ENCODE measurements around the gene FBXO31.
"Not testable (repeated sequence)": the region's sequence is repeated elsewhere in the genome, so short reads cannot be mapped to it uniquely, and the experiment has no call there.

FBXO31 gene

DNA sequence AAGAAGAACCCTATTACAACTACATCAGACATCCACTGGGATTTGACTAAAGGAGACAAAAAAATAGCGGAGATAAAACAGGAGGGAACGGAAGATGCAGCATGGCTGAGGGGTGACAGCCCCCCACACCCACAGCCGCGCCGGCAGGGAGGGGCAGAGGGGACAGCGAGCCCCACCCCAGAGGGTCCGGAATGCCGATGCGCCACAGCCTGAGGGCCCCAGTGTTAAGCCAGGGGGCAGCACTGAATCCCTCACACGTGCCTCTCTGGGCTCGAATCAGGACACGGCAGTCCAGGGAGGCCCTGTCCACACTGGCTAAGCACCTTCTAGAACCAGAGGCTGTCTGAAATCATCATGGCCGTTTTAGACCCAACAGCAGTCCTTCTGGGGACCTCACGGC, 27.4 kb upstream of the FBXO31 start:
- DNase-seq, result no peak

DNA sequence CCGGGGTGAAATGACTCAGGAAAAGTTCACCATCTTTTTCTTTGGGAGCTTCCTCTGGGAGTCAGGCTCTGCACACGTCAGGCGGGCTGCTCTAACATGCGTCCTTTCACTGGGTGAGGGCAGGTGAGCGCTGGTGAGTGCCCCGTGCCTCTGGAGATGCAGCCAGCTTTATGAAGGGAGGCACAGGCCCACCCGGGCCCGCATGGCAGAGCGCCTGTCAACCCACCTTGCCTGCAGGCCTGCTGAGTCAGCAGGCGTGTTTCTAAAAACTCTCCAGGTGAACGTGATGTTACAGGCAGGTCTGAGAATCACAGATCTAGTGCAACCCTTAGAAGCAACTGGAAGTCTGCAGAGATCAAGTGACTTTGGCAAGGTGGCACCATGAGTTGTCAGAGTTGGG, 27.0 kb upstream of the FBXO31 start:
- DNase-seq, result no peak

DNA sequence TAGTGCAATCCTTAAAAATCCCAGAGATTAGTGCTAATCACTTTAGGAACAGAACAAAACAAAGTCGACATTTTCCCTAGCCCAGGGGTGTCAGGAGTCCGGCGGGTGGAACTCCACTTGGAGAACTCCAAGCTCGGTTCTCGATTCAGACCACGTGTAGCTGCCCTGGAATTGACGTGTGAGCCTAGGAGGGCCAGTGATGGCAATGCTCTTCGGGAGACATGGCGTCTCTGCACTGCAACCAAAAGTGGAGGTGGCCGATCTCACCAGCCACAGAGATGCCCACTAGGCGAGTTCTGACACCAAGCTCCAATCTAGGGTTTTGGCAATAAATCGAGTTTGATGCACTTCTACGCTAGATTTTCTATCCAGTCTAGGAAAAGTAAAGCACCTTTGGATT, 26.2 kb upstream of the FBXO31 start:
- DNase-seq, result no peak

DNA sequence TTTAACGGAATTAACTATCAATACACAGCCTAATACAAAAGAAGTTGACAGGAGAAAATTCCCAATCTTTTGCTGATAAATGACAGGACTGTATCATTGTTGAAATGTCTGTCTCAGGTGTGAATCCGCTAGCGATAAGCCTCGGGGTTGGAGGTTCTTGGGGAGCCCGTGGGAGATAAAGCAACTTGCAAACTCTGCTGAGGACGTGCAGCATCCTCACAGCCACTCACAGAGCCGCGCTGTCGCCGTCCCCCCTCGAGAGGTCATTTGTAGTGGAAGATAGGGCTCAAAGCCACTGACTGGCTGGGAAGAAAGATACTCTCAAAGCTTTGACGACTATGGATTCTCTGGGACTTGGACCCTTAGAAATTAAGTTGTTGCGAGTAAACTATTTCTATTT, 25.6 kb upstream of the FBXO31 start:
- DNase-seq, result no peak

DNA sequence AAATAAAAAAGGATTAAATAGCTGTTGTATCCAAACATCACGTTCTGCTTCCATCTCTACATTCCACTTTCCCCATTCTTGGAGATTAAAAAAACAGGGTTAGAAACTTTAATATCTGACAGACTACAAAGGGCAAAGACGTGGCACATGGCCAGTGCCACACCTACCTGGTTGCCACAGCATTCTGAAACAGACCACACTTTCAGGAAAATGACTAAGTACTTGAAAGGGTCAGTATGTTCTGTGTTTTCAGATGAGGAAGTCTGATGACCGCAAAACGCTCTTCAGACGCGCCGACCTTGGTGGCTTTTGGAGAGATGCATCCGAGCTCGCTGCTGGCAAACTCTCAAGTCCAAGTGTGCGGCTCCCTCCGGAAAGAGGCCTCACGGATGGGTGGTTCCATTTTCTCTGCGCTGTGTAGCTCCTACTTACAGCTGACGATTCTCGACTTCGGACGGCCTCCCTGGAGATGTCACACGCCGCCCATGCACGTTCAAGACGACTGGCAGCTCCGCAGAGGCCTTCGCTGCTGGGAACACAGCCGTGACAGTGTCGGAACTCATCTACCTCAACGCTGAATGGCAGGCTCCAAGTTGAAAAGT, 24.0 kb upstream of the FBXO31 start:
- no peak for DNase-seq

DNA sequence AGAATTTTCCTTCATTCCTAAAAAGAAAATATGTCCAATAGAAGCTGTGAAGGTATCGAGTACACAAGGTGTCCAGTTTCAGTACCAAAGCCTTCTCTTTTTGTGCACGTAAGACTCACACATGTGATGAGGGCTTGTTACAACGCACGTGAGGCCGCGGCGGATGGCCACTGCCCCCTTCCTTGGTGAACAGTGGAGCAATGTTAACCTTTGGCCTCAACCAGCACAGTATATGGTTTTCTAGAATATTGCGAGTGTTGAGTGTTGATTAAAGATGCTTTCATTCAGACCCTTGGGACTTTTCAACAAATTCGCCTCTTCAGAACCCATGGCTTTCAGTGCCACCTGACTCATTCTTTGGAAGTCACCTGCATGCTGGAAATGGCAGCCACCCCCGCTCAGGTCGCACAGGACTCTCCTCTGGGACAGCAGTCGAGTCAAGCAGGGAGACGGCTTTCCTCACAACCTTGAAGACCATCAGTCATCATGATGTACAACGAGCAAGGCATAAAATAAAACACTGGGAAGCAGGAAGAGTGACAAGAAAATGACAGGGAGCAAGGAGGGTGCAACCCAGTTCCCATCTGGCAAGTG, 23.0 kb upstream of the FBXO31 start:
- no peak for DNase-seq

DNA sequence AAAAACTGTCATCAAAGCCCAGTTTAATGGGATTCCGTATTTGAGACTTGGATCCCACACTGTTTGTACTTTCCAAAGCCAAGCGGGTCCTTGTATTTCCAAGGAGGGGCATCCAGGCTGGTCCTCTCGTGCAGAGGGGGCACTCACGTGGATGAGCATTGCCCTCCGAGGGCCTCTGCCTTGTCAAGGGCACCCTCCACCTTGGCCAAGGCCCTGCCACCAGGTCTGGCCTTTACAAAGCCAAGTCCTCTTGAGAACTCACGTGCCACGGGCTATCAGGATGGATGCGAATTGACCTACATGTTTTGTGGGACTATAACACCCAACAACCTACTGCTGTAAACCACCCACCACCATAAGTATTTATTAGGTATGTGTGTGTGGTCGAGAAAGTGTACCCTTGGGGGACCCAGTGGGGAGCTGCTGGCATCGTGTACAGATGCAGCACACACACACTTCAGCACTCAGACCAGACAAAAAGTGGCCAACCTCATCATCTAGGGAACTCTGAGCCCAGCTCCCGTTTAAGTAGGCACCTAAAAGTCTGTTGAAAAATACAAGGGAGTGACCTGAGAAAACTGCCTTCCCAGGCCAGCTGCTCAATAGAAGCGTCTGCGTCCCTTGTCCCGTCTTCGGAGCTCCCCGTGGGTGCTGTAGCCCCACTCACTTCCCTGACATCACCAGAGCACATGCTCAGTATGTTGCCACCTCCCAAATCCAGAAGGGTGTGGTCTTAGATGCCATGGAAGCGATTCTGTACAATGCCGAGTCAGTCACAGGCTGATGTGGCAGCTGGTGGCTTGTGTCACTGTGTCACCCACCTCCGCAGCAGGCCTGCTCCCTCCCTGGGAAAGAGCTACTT, 21.4 kb upstream of the FBXO31 start:
- no peak for DNase-seq

DNA sequence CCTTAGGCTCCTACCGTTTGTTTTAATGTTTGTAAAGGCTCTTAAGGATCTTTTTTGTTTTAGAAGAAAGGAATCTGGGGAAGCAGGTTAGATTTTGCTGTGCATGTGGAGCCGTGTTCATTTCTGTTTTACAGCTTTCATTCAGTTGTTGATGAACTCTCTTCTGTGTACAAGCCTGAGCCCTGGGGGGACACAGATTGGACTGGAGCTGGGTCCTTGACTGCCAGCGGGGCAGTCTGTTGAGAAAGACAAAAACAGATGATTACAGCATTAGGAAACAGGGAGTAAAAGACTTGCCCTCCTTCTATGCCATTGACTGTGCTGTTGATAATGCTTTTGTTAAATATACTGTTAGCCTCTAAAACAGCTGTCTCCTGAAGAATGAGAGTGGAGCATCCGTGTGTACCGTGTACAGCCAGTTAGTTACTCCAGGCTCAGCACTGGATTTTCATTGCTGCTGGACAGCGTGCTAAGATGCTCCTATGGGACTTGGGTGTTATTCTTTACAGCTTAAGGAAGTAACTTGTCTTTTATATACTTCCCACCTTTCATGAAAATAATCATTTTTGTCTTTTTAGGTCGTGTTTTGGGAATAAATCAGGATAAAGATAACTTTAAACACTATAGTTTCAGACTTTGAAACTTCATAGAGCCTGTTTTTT, 11.7 kb upstream of the FBXO31 start:
- DNase-seq, result no peak

DNA sequence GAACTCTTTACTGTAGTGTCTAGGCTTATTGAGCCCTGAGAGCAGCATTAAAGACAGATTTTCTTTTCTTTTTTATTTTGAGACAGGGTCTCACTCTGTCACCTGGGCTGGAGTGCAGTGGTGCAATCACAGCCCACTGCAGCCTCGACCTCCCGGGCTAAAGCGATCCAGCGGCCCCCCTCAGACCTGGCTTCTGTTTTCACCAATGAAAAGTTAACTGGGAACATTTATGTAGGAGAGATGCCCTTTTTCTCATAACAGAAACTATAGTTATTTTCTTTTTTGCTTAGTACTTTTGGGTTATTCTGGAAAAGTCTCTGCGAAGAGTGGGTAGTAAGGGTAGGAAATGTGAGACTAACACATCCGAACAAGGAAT, 10.1 kb upstream of the FBXO31 start:
- DNase-seq, result no peak

DNA sequence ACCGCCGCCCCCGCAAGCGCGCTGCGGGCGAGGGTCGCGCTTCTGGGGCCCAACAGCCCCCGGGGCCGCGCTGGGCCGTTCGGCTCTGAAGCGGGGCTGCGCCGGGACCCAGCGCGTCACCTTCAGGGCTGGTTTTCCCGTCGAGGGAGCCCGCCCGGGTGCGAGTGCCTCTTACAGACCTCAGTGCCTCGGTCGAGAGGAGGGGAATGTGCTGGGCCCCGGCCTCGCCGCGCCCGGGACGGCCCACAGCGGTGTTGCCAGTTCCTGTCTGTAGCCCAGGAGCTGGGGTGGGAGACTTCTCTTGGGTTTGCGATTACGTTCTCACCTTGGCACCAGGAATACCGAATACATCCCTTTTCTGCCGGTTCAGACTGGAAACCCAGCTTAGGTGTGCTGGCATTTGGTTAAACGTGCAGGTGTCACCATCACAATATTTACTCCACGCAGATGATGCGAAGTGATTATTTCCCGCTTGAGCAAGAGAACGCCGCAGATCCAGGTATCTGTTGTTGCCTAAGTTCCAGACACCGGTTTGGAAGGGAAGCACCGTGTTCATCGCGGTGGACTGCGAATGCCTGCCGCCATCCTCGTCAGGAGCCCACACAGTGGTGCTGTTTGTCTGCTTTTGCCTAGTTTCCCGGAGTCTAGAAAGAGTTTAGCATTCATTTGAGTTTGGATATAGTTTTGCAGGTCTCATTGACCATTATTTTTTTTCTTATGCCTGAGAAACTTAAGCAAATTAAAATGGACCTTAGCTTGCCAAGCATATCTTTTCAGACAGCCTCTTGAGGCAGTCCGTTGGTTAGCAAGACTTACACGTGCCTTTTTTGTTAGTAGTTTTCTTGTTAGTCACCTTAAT, 9.5 kb upstream of the FBXO31 start:
- DNase-seq, result peak; percentile 75

DNA sequence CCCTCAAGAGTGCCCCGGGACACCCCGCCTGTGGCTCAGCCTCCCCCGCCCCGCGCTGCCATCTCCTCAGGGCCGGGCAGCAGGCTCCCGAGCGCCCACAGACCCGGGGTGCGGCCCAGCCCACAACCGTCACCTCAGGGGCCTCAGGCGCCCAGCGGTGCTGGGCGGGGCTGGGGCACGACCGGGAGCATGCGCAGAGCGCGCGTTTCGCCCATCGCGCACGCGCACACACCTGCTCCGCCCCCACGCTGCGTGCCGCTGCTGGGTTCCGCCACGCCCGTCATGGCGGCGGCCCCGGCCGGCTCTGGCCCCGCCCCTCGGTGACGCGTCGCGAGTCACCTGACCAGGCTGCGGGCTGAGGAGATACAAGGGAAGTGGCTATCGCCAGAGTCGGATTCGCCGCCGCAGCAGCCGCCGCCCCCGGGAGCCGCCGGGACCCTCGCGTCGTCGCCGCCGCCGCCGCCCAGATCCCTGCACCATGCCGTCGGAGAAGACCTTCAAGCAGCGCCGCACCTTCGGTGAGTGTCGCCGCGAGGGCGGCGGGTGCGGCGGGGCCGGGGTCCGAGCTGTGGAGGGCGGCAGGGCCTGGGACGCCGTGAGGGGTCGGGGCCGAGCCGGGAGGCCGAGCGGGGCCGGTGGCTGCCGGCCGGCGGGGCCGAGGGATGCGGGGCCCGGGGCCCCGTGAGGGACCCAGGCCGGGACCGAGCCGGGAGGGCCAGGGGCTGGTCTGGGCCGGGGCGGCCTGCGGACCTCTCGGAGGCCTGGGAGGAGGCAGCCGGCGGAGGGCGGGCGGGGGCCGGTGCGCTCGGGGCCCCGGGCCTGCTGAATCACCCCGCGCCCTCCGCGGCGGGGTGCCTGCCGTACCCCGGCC, 8.6 kb upstream of the FBXO31 start, which contains the start of gene MAP1LC3B:
Gene MAP1LC3B, plus strand, starts transcription at position 387 of the 871 bp plus-strand sequence. Its CDS starts 92 bp downstream, at position 479.
- DNase-seq, result peak; percentile 99

DNA sequence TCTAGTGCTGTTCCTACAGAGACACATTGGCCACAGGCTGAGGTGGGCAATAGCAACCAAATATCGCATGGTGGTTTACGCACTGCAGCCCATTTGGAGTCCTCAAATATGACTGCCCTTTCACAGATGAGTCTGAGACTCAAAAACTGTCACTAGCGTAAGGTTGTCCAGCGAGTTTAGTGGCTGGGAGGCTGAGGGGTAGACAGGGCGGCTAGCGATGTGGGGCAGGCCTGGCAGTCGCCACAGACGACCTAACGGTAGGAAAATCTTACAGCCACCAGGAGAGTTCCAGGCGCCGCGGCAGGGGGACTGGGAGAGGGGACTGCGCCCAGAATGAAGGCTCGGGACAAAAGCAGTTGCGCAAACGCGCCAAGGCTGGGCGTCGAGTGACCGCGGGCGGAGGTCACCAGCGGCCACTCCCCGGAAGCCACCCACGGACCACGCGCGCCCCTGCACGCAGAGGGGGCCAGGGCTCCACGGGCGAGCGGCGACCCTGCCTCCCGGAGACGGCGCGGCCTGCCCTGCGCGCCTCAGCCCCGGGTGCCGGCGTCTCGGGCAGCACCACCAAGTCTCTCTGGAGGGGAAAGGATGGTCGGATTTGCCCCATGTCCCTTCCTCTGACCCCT, 7.9 kb upstream of the FBXO31 start:
- DNase-seq, result no peak

DNA sequence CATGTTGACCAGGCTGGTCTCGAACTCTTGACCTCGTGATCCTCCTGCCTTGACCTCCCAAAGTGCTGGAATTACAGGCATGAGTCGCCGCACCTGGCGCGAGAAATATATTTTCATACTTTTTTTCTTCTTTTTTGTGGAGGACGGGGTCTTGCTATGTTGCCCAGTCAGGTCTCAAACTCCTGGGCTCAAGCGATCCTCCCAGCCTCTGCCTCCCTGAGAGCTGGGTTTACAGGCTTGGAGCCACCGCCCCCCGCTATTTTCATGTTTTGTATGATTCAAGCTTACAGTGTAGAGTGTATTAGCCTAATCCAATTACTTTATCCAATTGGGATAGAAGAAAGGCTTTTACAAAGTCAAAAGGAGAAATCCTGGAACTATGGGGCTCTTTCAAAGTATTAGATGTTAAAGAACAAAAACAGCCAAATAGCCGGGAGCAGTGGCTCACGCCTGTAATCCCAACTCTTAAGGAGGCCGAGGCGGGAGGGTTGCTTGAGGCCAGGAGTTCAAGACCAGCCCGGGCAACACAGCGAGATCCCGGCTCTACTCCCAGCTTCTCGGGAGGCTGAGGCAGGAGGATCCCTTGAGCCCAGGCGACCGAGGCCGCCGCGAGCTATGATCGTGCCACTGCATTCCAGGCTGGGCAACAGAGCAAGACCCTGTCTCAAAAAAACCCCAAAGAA, 7.2 kb upstream of the FBXO31 start:
- no peak for DNase-seq

DNA sequence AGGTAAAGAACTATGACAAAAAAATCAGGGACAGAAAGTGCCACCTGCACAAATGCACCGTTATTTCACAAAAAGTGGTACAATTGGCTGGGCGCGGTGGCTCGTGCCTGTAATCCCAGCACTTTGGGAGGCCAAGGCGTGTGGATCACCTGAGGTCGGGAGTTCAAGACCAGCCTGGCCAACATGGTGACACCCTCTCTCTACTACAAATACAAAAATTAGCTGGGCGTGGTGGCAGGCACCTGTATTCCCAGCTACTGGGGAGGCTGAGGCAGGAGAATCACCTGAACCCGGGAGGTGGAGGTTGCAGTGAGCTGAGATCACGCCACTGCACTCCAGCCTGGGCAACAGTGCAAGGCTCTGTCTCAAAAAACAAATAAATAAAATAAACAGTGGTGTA, 6.3 kb upstream of the FBXO31 start:
- not testable (repeated sequence) for DNase-seq

DNA sequence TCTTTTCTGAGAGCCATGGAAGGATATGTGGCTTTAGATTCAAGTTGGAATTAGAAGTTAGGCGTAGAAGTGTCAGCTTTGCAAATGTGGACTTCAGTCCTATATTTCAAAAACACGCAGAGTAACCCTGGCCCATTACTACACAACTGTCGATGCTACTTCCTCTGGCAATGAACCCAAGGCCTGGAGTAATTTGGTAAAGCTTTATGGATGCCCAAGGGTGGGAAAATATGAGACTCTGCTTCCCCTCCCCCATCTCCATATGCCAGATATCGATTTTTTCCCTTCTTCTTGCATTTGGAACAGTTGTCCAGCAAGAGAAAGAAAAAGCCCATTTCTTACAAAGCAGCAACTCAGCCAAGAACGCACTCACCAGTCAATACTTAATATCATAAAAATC, 5.7 kb upstream of the FBXO31 start:
- DNase-seq, result no peak

DNA sequence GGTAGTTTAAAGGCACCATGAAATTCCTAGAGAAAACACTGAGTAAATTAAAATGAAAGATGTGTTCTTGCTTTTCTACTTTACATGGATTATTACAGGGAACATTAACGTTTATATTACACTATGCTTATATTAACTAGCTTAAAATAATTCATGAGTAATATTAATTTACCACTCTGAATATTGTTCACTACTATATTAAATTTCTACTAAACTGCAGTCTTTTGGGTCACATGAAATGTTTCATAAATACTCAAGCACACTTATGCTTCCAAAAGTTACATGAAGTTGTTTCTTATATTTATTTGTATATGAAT, 5.2 kb upstream of the FBXO31 start:
- DNase-seq, result no peak

DNA sequence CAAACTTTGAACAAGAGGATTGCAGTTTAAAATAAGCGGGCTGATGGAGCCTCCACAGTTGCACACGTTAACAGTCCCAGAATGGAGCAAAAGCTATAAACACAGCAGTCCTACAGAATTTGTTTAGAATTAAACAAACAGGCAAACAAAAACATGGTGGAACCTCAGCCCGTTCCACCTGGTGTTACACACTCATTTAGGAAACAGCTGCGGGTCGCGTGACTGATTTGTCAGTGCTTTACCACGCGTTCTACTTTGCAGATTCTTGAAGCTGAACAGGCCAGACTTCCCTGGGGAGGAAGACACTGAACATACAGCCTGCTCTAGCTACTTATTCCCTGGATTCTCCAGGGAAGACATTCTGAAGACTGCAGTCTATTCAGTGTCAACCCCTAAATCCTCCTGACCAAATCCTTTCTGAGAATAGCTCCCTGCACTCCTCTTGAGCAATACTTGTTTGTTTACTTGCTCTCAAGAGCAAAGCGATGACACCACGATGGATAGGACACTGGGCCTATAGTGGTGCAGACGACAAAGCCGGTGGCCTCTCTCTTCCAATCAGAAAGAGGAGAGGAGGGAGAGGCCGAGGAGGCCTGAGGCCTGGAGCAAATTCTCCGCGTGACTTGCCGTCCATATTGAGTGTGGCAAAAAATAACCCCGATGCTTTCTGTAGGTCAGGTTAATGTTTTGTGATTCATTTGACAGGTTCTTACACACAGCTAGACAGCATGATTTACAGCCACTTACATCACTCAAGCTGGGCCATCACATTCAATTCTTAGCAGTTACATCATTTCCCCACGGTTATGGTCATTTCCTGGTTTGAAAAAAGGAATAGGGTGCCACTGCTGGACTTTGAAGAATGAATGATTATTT, 4.6 kb upstream of the FBXO31 start:
- peak; percentile 86 for DNase-seq

DNA sequence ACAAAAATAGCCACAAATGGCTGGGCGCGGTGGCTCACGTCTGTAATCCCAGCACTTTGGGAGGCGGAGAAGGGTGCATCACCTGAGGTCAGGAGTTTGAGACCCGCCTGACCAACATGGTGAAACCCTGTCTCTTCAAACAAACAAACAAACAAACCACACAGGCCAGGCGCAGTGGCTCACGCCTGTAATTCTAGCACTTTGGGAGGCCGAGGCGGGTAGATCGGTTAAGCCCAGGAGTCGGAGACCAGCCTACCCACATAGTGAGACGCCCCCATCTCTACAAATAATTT, 1.2 kb upstream of the FBXO31 start:
- not testable (repeated sequence) for DNase-seq

DNA sequence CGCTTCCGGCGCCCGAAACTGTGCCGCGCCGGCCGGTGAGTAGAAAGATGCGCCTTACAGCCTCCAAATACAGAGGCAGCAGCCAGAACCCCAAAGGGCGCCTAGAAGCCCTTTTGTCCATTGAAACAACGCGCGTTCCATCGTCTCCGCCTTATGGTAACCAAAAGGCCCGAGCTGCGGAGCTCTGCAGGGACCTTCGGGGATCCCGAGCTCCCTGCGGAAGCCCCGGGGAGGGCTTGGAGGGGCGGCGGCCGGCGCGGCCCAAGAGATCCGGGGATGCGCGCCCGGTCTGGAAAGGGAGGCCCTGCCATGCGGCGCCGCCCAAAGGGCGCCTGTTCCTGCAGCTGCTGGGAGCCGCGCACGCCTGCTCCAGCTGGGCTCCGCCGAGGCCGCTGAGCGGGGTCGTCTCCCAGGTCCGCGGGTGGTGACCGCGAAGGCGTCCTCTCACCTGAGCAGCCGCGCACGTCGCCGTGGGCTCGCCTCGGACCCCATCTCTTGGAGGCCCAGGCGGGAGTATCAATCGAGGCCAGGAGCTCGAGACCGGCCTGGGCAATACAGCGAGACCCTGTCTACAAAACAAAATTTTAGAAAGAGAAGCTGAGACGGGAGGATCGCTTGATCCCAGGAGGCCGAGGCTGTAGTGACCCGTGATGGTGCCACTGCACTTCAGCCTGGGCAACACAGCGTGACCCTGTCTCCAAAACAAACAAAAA, 742 bp upstream of the FBXO31 start:
- DNase-seq, result no peak

Measured in activated CD8-positive, alpha-beta memory T cell treated with anti-CD3 and anti-CD28 coated beads for 24 hours (primary cell).